ENCODE measurements around the gene PALD1.

DNA sequence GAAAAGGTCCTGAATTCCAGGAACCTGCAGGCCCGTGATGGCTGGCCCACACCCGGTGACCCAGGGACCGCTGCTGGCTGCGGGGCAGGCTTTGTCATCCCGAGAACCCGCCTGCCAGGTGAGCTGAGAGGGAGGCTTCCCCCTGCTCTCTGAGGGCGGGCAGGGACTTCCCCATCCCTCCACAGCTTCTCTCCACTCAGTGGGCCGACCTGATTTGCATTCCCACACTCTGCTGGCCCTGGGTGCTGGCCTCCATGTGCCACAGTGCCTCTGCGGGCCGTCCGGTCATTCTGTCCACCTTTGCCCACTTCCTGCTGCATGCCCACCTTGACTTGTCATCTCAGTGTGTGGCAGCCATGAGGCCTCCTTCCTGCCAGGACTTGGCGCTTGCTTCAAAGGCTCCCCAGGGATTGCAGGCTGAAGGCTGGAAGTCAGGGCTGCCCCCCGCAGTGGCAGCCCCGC is 35.3 kb downstream of the PALD1 start:
- TF ChIP-seq, protein P1, sequence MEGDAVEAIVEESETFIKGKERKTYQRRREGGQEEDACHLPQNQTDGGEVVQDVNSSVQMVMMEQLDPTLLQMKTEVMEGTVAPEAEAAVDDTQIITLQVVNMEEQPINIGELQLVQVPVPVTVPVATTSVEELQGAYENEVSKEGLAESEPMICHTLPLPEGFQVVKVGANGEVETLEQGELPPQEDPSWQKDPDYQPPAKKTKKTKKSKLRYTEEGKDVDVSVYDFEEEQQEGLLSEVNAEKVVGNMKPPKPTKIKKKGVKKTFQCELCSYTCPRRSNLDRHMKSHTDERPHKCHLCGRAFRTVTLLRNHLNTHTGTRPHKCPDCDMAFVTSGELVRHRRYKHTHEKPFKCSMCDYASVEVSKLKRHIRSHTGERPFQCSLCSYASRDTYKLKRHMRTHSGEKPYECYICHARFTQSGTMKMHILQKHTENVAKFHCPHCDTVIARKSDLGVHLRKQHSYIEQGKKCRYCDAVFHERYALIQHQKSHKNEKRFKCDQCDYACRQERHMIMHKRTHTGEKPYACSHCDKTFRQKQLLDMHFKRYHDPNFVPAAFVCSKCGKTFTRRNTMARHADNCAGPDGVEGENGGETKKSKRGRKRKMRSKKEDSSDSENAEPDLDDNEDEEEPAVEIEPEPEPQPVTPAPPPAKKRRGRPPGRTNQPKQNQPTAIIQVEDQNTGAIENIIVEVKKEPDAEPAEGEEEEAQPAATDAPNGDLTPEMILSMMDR (IDR thresholded peaks at IDR 0.05): no peak
- TF ChIP-seq POLR2A (IDR thresholded peaks at IDR 0.05): no peak

All from lower leg skin (tissue), 3 donors.